ENCODE results near the gene LIMCH1. TPM values are rescaled to one million over a fixed set of nuclear protein-coding genes. Genes with fewer than 3 reads are reported as not detected.

The LIMCH1 gene
- total and polyA plus RNA-seq, 2 of the 8 experiments (the other 6 are each of a cell fraction or from before 2014, with no cell fraction given): 2.7 to 3.0 TPM

DNA sequence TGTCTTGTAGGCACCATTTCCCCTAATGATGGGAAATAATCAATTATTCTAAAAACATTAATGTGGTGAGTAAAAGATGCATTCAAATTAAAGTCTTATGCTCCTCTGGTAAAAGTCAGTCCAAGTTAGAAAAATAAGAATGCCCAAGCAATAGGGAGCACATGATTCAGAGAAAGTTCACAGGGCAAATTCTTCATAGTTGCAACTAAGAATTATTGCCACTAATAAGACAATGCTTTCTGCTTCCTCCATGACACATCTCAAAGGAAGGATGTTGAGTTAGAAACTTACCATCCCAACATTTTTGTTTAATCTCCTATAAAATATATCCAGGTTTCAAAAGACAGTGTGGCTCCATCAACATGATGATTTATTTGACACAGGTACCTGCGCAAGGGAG is 184.2 kb downstream of the LIMCH1 start:
- Histone ChIP-seq H3K79me2 (ENCODE audit: control insufficient read depth in 1 of 2, insufficient read depth in 2 of 2, low read length in 2 of 2) (no peaks in the 10 kb centered on the region), H2BK5ac (ENCODE audit: low read depth, low read length) (no peak overlapping the region), H2AFZ (ENCODE audit: low read length) (no peak overlapping the region), H3K4me1 (replicated peaks in 1 of 4; ENCODE audit: control insufficient read depth in 3 of 4, insufficient read depth in 4 of 4, low read length in 3 of 4) (no peaks in the 10 kb centered on the region), H3K4me3 (ENCODE audit: extremely low read depth in 1 of 4, insufficient read depth in 2 of 4, low read depth in 3 of 4, low read length in 4 of 4) (no peak overlapping the region), H4K91ac (replicated peaks; ENCODE audit: insufficient read length, low read length) (no peak overlapping the region), H3K9me3 (ENCODE audit: insufficient read depth in 2 of 2, low read depth in 1 of 2, low read length in 1 of 2) (no peaks in the 10 kb centered on the region), H3K27me3 (replicated peaks in 1 of 4; ENCODE audit: control insufficient read depth in 3 of 4, extremely low read depth in 1 of 4, insufficient read depth in 3 of 4, low read length in 3 of 4) (peaks cover 0 to 4% (median 2%) of the 10 kb centered on the region in 4 experiments; a peak in 3 of 7 replicates), H2BK15ac (ENCODE audit: low read length) (no peak overlapping the region), H4K5ac (ENCODE audit: insufficient read length, low read depth, low read length) (no peak overlapping the region), H3K23ac (ENCODE audit: insufficient read length) (no peak overlapping the region), H2BK12ac (ENCODE audit: low read depth, low read length) (no peak overlapping the region), H2BK120ac (replicated peaks; ENCODE audit: low read depth, low read length) (no peak overlapping the region), H3K18ac (ENCODE audit: extremely low read depth, low read length) (no peak overlapping the region), H3K79me1 (ENCODE audit: low read depth, low read length) (no peaks in the 10 kb centered on the region), H3K23me2 (ENCODE audit: low read depth, low read length) (no peaks in the 10 kb centered on the region), H4K20me1 (replicated peaks in 1 of 2; ENCODE audit: control insufficient read depth in 1 of 2, insufficient read depth in 2 of 2, low read length in 2 of 2) (no peaks in the 10 kb centered on the region), H3K4me2 (ENCODE audit: insufficient read depth in 1 of 2, low read depth in 2 of 2, low read length in 2 of 2) (no peak overlapping the region), H2AK5ac (ENCODE audit: low read depth, low read length) (no peak overlapping the region), H4K8ac (ENCODE audit: extremely low read depth, insufficient read depth, low read length) (no peak overlapping the region), H2BK20ac (ENCODE audit: low read length) (no peak overlapping the region), H3K4ac (replicated peaks; ENCODE audit: insufficient read length, low read depth, low read length) (no peak overlapping the region), H3K9ac (replicated peaks in 1 of 4; ENCODE audit: extremely low read depth in 1 of 4, low read depth in 3 of 4, low read length in 3 of 4) (no peak overlapping the region), H3K27ac (ENCODE audit: low read depth, low read length) (no peak overlapping the region), H3K36me3 (ENCODE audit: control insufficient read depth in 2 of 4, insufficient read depth in 4 of 4, low read length in 3 of 4) (no peaks in the 10 kb centered on the region), H3K14ac (ENCODE audit: insufficient read length) (no peak overlapping the region), H3K56ac (replicated peaks; ENCODE audit: insufficient read length, low read depth, low read length) (no peak overlapping the region)
- WGBS, 2 experiments (ENCODE audit: extremely low coverage in 1 of 2, insufficient coverage in 1 of 2, insufficient read length in 1 of 2, insufficient replicate concordance in 2 of 2, low coverage in 1 of 2, low lambda C conversion rate in 2 of 2, missing lambda C conversion rate in 1 of 2): 89% methylated on average over 1 of the region's 1 CpG; no CpG with 5 or more reads in 1 of the 2 experiments
- ChIA-PET POLR2A (ENCODE audit: partially characterized antibody) (no interaction called here), CTCF (ENCODE audit: partially characterized antibody) (no interaction called here)
- no peak for FAIRE-seq
- DNase-seq (ENCODE audit: low read depth in 1 of 2, low spot score in 2 of 2): no peak
- TF ChIP-seq HDAC2 (IDR thresholded peaks at IDR 0.05; ENCODE audit: borderline replicate concordance in 1 of 2, low read depth in 2 of 2, low read length in 2 of 2) (no peak), BACH1 (IDR thresholded peaks at IDR 0.05; ENCODE audit: low read length) (no peak), SIRT6 (IDR thresholded peaks at IDR 0.05; ENCODE audit: low read length) (no peak), POLR2A (IDR thresholded peaks at IDR 0.05; ENCODE audit: control extremely low read depth in 1 of 2, low read depth in 2 of 2, low read length in 2 of 2) (no peak), CTBP2 (IDR thresholded peaks at IDR 0.05; ENCODE audit: borderline replicate concordance, insufficient read depth, insufficient read length, low read length) (no peak), NANOG (IDR thresholded peaks at IDR 0.05; ENCODE audit: insufficient read depth, low read depth, low read length, poor library complexity, severe bottlenecking) (no peak), CEBPB (IDR thresholded peaks at IDR 0.05; ENCODE audit: low read depth, low read length) (no peak), YY1 (IDR thresholded peaks at IDR 0.05; ENCODE audit: low read depth, low read length) (no peak), SIX5 (IDR thresholded peaks at IDR 0.05; ENCODE audit: low read depth, low read length) (no peak), FOSL1 (IDR thresholded peaks at IDR 0.05; ENCODE audit: insufficient read depth, low read depth, low read length) (no peak), MAFK (IDR thresholded peaks at IDR 0.05; ENCODE audit: low read depth, low read length) (no peak), PHF8 (conservative IDR thresholded peaks at IDR 0.05; ENCODE audit: low read depth, low read length) (no peak), CHD2 (IDR thresholded peaks at IDR 0.05; ENCODE audit: low read length) (no peak)
- TF ChIP-seq, protein P1, sequence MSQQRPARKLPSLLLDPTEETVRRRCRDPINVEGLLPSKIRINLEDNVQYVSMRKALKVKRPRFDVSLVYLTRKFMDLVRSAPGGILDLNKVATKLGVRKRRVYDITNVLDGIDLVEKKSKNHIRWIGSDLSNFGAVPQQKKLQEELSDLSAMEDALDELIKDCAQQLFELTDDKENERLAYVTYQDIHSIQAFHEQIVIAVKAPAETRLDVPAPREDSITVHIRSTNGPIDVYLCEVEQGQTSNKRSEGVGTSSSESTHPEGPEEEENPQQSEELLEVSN (IDR thresholded peaks at IDR 0.05): no peak
- TF ChIP-seq, protein P2, sequence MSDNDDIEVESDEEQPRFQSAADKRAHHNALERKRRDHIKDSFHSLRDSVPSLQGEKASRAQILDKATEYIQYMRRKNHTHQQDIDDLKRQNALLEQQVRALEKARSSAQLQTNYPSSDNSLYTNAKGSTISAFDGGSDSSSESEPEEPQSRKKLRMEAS (IDR thresholded peaks at IDR 0.05): no peak
